ENCODE measurements around the gene HOOK2. TPM values are rescaled to one million over a fixed set of nuclear protein-coding genes. Genes with fewer than 3 reads are reported as not detected.
A peak's percentile ranks its signal among the peaks of the same experiment; 100 is the strongest.

HOOK2 gene
- total and polyA plus RNA-seq, 2 of the 8 experiments (the other 6 are each of a cell fraction or from before 2014, with no cell fraction given): 23.8 to 63.2 TPM

GRCh38 chr19:12806242-12807081 is 31.1 kb upstream of the HOOK2 start, which contains the start of gene RNASEH2A:
RNASEH2A (plus strand) TSS chr19:12806584; CDS start chr19:12806674, 90 bp downstream.
- peaks cover 0 to 4% (median under 1%) of the 10 kb centered on the region in 4 experiments; a peak in 2 of 7 replicates for H3K27me3 ChIP-seq (replicated peaks in 1 of 4; ENCODE audit: control insufficient read depth in 3 of 4, extremely low read depth in 1 of 4, insufficient read depth in 3 of 4, low read length in 3 of 4)
- H3K27ac ChIP-seq (ENCODE audit: low read depth, low read length): peak within 1 kb of the TSS; percentile 33; the same call in 1 of the 2 replicates
- peak within 1 kb of the TSS; percentile 73 to 88 (median 80) for H3K9ac ChIP-seq (replicated peaks in 1 of 4; ENCODE audit: extremely low read depth in 1 of 4, low read depth in 3 of 4, low read length in 3 of 4)
- H4K20me1 ChIP-seq (replicated peaks in 1 of 2; ENCODE audit: control insufficient read depth in 1 of 2, insufficient read depth in 2 of 2, low read length in 2 of 2): no peaks in the 10 kb centered on the region
- peak within 1 kb of the TSS; percentile 88 for H3K4me2 ChIP-seq (ENCODE audit: insufficient read depth in 1 of 2, low read depth in 2 of 2, low read length in 2 of 2)
- no peak within 1 kb of the TSS for H2AK5ac ChIP-seq (ENCODE audit: low read depth, low read length)
- no peak within 1 kb of the TSS for H3K4ac ChIP-seq (replicated peaks; ENCODE audit: insufficient read length, low read depth, low read length)
- H4K5ac ChIP-seq (ENCODE audit: insufficient read length, low read depth, low read length): peak within 1 kb of the TSS; percentile 49
- no peak for FAIRE-seq
- no peak within 1 kb of the TSS for H3K14ac ChIP-seq (ENCODE audit: insufficient read length)
- H3K4me3 ChIP-seq (ENCODE audit: extremely low read depth in 1 of 4, insufficient read depth in 2 of 4, low read depth in 3 of 4, low read length in 4 of 4): peak within 1 kb of the TSS; percentile 78 to 87 (median 80)
- H3K79me2 ChIP-seq (ENCODE audit: control insufficient read depth in 1 of 2, insufficient read depth in 2 of 2, low read length in 2 of 2): peaks cover 0 to 4% of the 10 kb centered on the region in 2 experiments; a peak in 1 of 4 replicates
- no peaks in the 10 kb centered on the region for H3K79me1 ChIP-seq (ENCODE audit: low read depth, low read length)
- peak in 1 of 2 experiments; percentile 91 for DNase-seq (ENCODE audit: low read depth in 1 of 2, low spot score in 2 of 2)
- CTCF ChIA-PET (ENCODE audit: partially characterized antibody): interaction anchor here (0.6 to 17.9 kb wide), 14 partner anchors 9 to 159 kb away, joined by 3 to 288 read pairs (median 4); partner anchors contain the start of genes JUNB and RTBDN
- H3K56ac ChIP-seq (replicated peaks; ENCODE audit: insufficient read length, low read depth, low read length): no peak within 1 kb of the TSS
- WGBS, 2 experiments (ENCODE audit: extremely low coverage in 1 of 2, insufficient coverage in 1 of 2, insufficient read length in 1 of 2, insufficient replicate concordance in 2 of 2, low coverage in 1 of 2, low lambda C conversion rate in 2 of 2, missing lambda C conversion rate in 1 of 2): 6% methylated on average over 64 of the region's 66 CpGs; no CpG with 5 or more reads in 1 of the 2 experiments
- H3K4me1 ChIP-seq (replicated peaks in 1 of 4; ENCODE audit: control insufficient read depth in 3 of 4, insufficient read depth in 4 of 4, low read length in 3 of 4): peaks cover 0 to 14% (median 9%) of the 10 kb centered on the region in 4 experiments; a peak in 6 of 7 replicates
- peaks cover 14% of the 10 kb centered on the region; the same call in 1 of the 2 replicates for H3K23me2 ChIP-seq (ENCODE audit: low read depth, low read length)
- H3K9me3 ChIP-seq (ENCODE audit: insufficient read depth in 2 of 2, low read depth in 1 of 2, low read length in 1 of 2): 0 out of 4 replicates have a peak, but pooled peaks cover 0 to 2% of the 10 kb centered on the region in 2 experiments
- no peak within 1 kb of the TSS for H2BK12ac ChIP-seq (ENCODE audit: low read depth, low read length)
- H2BK20ac ChIP-seq (ENCODE audit: low read length): no peak within 1 kb of the TSS
- H2AFZ ChIP-seq (ENCODE audit: low read length): peak within 1 kb of the TSS; percentile 74
- H3K23ac ChIP-seq (ENCODE audit: insufficient read length): no peak within 1 kb of the TSS
- H4K8ac ChIP-seq (ENCODE audit: extremely low read depth, insufficient read depth, low read length): peak within 1 kb of the TSS; percentile 95; the same call in 1 of the 2 replicates
- peaks cover 5 to 32% (median 9%) of the 10 kb centered on the region in 4 experiments; a peak in 6 of 8 replicates for H3K36me3 ChIP-seq (ENCODE audit: control insufficient read depth in 2 of 4, insufficient read depth in 4 of 4, low read length in 3 of 4)
- peak within 1 kb of the TSS; percentile 91; the same call in 1 of the 2 replicates for H2BK5ac ChIP-seq (ENCODE audit: low read depth, low read length)
- POLR2A ChIA-PET (ENCODE audit: partially characterized antibody): interaction anchor here (0.5 to 2.3 kb wide), 17 partner anchors 8 to 144 kb away, joined by 3 to 11 read pairs (median 3); partner anchors contain the start of genes DNASE2 and JUNB
- H4K91ac ChIP-seq (replicated peaks; ENCODE audit: insufficient read length, low read length): peak within 1 kb of the TSS; percentile 93
- H3K18ac ChIP-seq (ENCODE audit: extremely low read depth, low read length): peak within 1 kb of the TSS; percentile 53; the same call in 1 of the 2 replicates
- no peak within 1 kb of the TSS for H2BK120ac ChIP-seq (replicated peaks; ENCODE audit: low read depth, low read length)
- H2BK15ac ChIP-seq (ENCODE audit: low read length): no peak within 1 kb of the TSS
- TF ChIP-seq MAX (IDR thresholded peaks at IDR 0.05): peak; percentile 86
- peak; percentile 80 for TF ChIP-seq TAF1 (IDR thresholded peaks at IDR 0.05; ENCODE audit: low read depth, low read length)
- no peak for TF ChIP-seq JUN (IDR thresholded peaks at IDR 0.05; ENCODE audit: low read depth, low read length)
- TF ChIP-seq KDM4A (IDR thresholded peaks at IDR 0.05; ENCODE audit: low read depth, low read length, severe bottlenecking): peak; percentile 98
- peak; percentile 84 for TF ChIP-seq SIX5 (IDR thresholded peaks at IDR 0.05; ENCODE audit: low read depth, low read length)
- TF ChIP-seq E2F6 (IDR thresholded peaks at IDR 0.05): peak; percentile 95
- peak; percentile 90 for TF ChIP-seq PHF8 (conservative IDR thresholded peaks at IDR 0.05; ENCODE audit: low read depth, low read length)
- peak; percentile 95 for TF ChIP-seq CREB1 (IDR thresholded peaks at IDR 0.05)
- TF ChIP-seq SIN3A (conservative IDR thresholded peaks at IDR 0.05 in 1 of 2, IDR thresholded peaks at IDR 0.05 in 1 of 2; ENCODE audit: low read depth in 1 of 2, low read length in 2 of 2): peak in 1 of 2 experiments; percentile 82; a peak in 1 of 4 replicates
